ENCODE data around the gene NAA16.

GRCh38 chr13:41326661-41327060 lies 15.6 kb downstream of the NAA16 start:
- TF ChIP-seq, protein P1, sequence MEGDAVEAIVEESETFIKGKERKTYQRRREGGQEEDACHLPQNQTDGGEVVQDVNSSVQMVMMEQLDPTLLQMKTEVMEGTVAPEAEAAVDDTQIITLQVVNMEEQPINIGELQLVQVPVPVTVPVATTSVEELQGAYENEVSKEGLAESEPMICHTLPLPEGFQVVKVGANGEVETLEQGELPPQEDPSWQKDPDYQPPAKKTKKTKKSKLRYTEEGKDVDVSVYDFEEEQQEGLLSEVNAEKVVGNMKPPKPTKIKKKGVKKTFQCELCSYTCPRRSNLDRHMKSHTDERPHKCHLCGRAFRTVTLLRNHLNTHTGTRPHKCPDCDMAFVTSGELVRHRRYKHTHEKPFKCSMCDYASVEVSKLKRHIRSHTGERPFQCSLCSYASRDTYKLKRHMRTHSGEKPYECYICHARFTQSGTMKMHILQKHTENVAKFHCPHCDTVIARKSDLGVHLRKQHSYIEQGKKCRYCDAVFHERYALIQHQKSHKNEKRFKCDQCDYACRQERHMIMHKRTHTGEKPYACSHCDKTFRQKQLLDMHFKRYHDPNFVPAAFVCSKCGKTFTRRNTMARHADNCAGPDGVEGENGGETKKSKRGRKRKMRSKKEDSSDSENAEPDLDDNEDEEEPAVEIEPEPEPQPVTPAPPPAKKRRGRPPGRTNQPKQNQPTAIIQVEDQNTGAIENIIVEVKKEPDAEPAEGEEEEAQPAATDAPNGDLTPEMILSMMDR (IDR thresholded peaks at IDR 0.05): no peak
- no peak for TF ChIP-seq POLR2A (IDR thresholded peaks at IDR 0.05)
